K562 (cell line): ENCODE results near the gene ZSWIM3. TPM values are rescaled to one million over a fixed set of nuclear protein-coding genes. Genes with fewer than 3 reads are reported as not detected.

Experiments
- CBFB ChIP-seq: sonication (generic); formaldehyde crosslinking; IDR thresholded peaks from 2 replicates; pipeline ENCODE4 v1.4.0; 2020; ENCODE audit warnings: mild to moderate bottlenecking, missing genetic modification reagents
- E2F8 ChIP-seq: fragments of 450-650 bp; IDR thresholded peaks from 2 replicates; pipeline ENCODE4 v1.7.1; 2018; ENCODE audit warnings: mild to moderate bottlenecking, low read depth; ENCODE audit not compliant: partially characterized antibody
- JUND ChIP-seq, 2 experiments: IDR thresholded peaks; 2 replicates in 1 of 2; 3 replicates in 1 of 2; pipeline ENCODE4 v1.6.1; 2011; ENCODE audit warnings: borderline replicate concordance in 2 of 2, low read depth in 2 of 2, low read length in 2 of 2, improper control_type of control experiment in 1 of 2, missing biosample characterization in 1 of 2, missing genetic modification characterization in 1 of 2, missing genetic modification reagents in 1 of 2
- MAFK ChIP-seq: IDR thresholded peaks from 2 replicates; pipeline ENCODE4 v1.6.1; 2011; ENCODE audit warnings: low read length, improper control_type of control experiment
- NFE2 ChIP-seq: IDR thresholded peaks from 2 replicates; pipeline ENCODE4 v1.6.1; 2014; ENCODE audit warnings: antibody characterized with exemption, low read depth
- RAD21 ChIP-seq, 2 experiments: fragments of 250-450 bp in 1 of 2; fragments of 450-650 bp in 1 of 2; sonication (Bioruptor Pico) in 1 of 2; formaldehyde crosslinking in 1 of 2; IDR thresholded peaks in 1 of 2; conservative IDR thresholded peaks in 1 of 2; 2 replicates each; pipeline versions ENCODE4 v1.4.0 to v1.8.0; 2020 to 2022; ENCODE audit warnings: mild to moderate bottlenecking in 2 of 2, moderate library complexity in 1 of 2
- ZFX ChIP-seq: sonication (generic); formaldehyde crosslinking; IDR thresholded peaks from 2 replicates; pipeline ENCODE4 v1.8.0; 2022; ENCODE audit warnings: mild to moderate bottlenecking, missing genetic modification reagents, moderate library complexity
- ZNF41 ChIP-seq: fragments of 250-450 bp; sonication (Bioruptor Pico); conservative IDR thresholded peaks from 2 replicates; pipeline ENCODE4 v1.4.0; 2020; ENCODE audit warnings: mild to moderate bottlenecking
- polyA plus RNA-seq, 8 experiments: library from polyadenylated mRNA; depleted of rRNA in 4 of 8; stranded (reverse) in 5 of 8; unstranded in 3 of 8; fragments of >200 nt; fragmentation: Nextera tagmentation in 2 of 8; fragmentation: Illumina TruSeq in 1 of 8; extraction: Ambion mirVana in 2 of 8; extraction: Trizol in 1 of 8; gene quantifications; 2 replicates each; pipeline versions ENCODE4 v1.2.1 to v1.2.3, GENCODE V29; 2011 to 2014; ENCODE audit warnings: inconsistent platforms in 1 of 8, missing spikeins in 1 of 8
- total RNA-seq, 7 experiments: library from RNA; depleted of rRNA in 6 of 7; stranded (reverse); fragments of >200 nt in 6 of 7; fragmentation: Illumina TruSeq in 2 of 7; extraction: Trizol in 2 of 7; gene quantifications; 2 replicates each; pipeline versions ENCODE4 v1.2.1 to v1.2.3, GENCODE V29; 2011 to 2021; ENCODE audit warnings: low replicate concordance in 1 of 7
- TF ChIP-seq, protein P1 (sequence below): sonication (generic); formaldehyde crosslinking; IDR thresholded peaks from 2 replicates; pipeline ENCODE4 v1.8.1; 2022; ENCODE audit warnings: missing genetic modification reagents
- TF ChIP-seq, protein P2 (sequence below): sonication (generic); formaldehyde crosslinking; IDR thresholded peaks from 2 replicates; pipeline ENCODE4 v1.5.0; 2020; ENCODE audit warnings: missing genetic modification reagents
- TF ChIP-seq, protein P3 (sequence below), 3 experiments: fragments of 200-800 bp in 1 of 3; fragments of 250-450 bp in 1 of 3; fragments of 450-650 bp in 1 of 3; sonication (Bioruptor Pico) in 1 of 3; sonication (Bioruptor generic) in 1 of 3; formaldehyde crosslinking in 1 of 3; IDR thresholded peaks; 2 replicates each; pipeline versions ENCODE4 v1.6.1 to v1.8.0; 2016 to 2022; ENCODE audit warnings: mild to moderate bottlenecking in 2 of 3, missing genetic modification characterization in 2 of 3, missing compliant biosample characterization in 1 of 3, moderate library complexity in 1 of 3
- TF ChIP-seq, protein P4 (sequence below): fragments of 450-650 bp; IDR thresholded peaks from 2 replicates; pipeline ENCODE4 v1.6.1; 2017; ENCODE audit warnings: antibody characterized with exemption, mild to moderate bottlenecking

ZSWIM3 gene
- total and polyA plus RNA-seq, 9 of the 15 experiments (the other 6 are each of a cell fraction or from before 2014, with no cell fraction given) = 1.7 to 4.3 (median 2.9) TPM

GRCh38 chr20:45910670-45911485 lies 53.5 kb downstream of the ZSWIM3 start (continued):
- TF ChIP-seq, protein P1, sequence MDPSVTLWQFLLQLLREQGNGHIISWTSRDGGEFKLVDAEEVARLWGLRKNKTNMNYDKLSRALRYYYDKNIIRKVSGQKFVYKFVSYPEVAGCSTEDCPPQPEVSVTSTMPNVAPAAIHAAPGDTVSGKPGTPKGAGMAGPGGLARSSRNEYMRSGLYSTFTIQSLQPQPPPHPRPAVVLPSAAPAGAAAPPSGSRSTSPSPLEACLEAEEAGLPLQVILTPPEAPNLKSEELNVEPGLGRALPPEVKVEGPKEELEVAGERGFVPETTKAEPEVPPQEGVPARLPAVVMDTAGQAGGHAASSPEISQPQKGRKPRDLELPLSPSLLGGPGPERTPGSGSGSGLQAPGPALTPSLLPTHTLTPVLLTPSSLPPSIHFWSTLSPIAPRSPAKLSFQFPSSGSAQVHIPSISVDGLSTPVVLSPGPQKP (CRISPR knock-in tag) = no peak
- TF ChIP-seq NFE2 (peak; percentile 86), ZNF41 (CRISPR knock-in tag) (no peak), MAFK (peak; percentile 55), ZFX (CRISPR knock-in tag) (peak; percentile 68), RAD21 (CRISPR knock-in tag; conservative IDR thresholded peaks at IDR 0.05 in 1 of 2, IDR thresholded peaks at IDR 0.05 in 1 of 2) (no peak), CBFB (CRISPR knock-in tag) (no peak), JUND (IDR thresholded peaks at IDR 0.05; ENCODE audit: borderline replicate concordance, low read depth, low read length) (peak; percentile 93), JUND (tag; IDR thresholded peaks at IDR 0.05; ENCODE audit: borderline replicate concordance, low read depth, low read length) (peak; percentile 62; the same call in 1 of the 3 replicates), E2F8 (no peak)
- TF ChIP-seq, protein P2, sequence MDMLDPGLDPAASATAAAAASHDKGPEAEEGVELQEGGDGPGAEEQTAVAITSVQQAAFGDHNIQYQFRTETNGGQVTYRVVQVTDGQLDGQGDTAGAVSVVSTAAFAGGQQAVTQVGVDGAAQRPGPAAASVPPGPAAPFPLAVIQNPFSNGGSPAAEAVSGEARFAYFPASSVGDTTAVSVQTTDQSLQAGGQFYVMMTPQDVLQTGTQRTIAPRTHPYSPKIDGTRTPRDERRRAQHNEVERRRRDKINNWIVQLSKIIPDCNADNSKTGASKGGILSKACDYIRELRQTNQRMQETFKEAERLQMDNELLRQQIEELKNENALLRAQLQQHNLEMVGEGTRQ (CRISPR knock-in tag) = no peak
- TF ChIP-seq, protein P3, sequence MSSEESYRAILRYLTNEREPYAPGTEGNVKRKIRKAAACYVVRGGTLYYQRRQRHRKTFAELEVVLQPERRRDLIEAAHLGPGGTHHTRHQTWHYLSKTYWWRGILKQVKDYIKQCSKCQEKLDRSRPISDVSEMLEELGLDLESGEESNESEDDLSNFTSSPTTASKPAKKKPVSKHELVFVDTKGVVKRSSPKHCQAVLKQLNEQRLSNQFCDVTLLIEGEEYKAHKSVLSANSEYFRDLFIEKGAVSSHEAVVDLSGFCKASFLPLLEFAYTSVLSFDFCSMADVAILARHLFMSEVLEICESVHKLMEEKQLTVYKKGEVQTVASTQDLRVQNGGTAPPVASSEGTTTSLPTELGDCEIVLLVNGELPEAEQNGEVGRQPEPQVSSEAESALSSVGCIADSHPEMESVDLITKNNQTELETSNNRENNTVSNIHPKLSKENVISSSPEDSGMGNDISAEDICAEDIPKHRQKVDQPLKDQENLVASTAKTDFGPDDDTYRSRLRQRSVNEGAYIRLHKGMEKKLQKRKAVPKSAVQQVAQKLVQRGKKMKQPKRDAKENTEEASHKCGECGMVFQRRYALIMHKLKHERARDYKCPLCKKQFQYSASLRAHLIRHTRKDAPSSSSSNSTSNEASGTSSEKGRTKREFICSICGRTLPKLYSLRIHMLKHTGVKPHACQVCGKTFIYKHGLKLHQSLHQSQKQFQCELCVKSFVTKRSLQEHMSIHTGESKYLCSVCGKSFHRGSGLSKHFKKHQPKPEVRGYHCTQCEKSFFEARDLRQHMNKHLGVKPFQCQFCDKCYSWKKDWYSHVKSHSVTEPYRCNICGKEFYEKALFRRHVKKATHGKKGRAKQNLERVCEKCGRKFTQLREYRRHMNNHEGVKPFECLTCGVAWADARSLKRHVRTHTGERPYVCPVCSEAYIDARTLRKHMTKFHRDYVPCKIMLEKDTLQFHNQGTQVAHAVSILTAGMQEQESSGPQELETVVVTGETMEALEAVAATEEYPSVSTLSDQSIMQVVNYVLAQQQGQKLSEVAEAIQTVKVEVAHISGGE (CRISPR knock-in tag; IDR thresholded peaks at IDR 0.05) = peak in 1 of 3 experiments; percentile 72; a peak in 1 of 6 replicates
- TF ChIP-seq, protein P4, sequence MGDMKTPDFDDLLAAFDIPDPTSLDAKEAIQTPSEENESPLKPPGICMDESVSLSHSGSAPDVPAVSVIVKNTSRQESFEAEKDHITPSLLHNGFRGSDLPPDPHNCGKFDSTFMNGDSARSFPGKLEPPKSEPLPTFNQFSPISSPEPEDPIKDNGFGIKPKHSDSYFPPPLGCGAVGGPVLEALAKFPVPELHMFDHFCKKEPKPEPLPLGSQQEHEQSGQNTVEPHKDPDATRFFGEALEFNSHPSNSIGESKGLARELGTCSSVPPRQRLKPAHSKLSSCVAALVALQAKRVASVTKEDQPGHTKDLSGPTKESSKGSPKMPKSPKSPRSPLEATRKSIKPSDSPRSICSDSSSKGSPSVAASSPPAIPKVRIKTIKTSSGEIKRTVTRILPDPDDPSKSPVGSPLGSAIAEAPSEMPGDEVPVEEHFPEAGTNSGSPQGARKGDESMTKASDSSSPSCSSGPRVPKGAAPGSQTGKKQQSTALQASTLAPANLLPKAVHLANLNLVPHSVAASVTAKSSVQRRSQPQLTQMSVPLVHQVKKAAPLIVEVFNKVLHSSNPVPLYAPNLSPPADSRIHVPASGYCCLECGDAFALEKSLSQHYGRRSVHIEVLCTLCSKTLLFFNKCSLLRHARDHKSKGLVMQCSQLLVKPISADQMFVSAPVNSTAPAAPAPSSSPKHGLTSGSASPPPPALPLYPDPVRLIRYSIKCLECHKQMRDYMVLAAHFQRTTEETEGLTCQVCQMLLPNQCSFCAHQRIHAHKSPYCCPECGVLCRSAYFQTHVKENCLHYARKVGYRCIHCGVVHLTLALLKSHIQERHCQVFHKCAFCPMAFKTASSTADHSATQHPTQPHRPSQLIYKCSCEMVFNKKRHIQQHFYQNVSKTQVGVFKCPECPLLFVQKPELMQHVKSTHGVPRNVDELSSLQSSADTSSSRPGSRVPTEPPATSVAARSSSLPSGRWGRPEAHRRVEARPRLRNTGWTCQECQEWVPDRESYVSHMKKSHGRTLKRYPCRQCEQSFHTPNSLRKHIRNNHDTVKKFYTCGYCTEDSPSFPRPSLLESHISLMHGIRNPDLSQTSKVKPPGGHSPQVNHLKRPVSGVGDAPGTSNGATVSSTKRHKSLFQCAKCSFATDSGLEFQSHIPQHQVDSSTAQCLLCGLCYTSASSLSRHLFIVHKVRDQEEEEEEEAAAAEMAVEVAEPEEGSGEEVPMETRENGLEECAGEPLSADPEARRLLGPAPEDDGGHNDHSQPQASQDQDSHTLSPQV = no peak; the same call in 1 of the 2 replicates
